Neuronal stem cell (in vitro differentiated cells): ENCODE measurements around the gene EEF1B2.
A peak's percentile ranks its signal among the peaks of the same experiment; 100 is the strongest.
"Not testable (repeated sequence)": the region's sequence is repeated elsewhere in the genome, so short reads cannot be mapped to it uniquely, and the experiment has no call there.

Source experiments
- DNase-seq: peaks from one replicate; pipeline ENCODE4 v3.0.0-alpha.2; 2013; ENCODE audit warnings: low spot score
- H2AFZ ChIP-seq: one replicate; pipeline ENCODE4 v1.6.1; 2013; ENCODE audit warnings: mild to moderate bottlenecking, low read length, inconsistent platforms
- H2AK5ac ChIP-seq: 2 replicates; pipeline ENCODE4 v1.6.1; 2013; ENCODE audit warnings: low read depth, mild to moderate bottlenecking, inconsistent platforms, low read length, moderate library complexity, mixed read lengths
- H2BK120ac ChIP-seq: 2 replicates; pipeline ENCODE4 v1.6.1; 2013; ENCODE audit warnings: low read depth, mild to moderate bottlenecking, inconsistent platforms, low read length, moderate library complexity, mixed read lengths
- H2BK12ac ChIP-seq: one replicate; pipeline ENCODE4 v1.6.1; 2013; ENCODE audit warnings: low read length, inconsistent platforms
- H2BK15ac ChIP-seq: 2 replicates; pipeline ENCODE4 v1.6.1; 2013; ENCODE audit warnings: mild to moderate bottlenecking, low read length, inconsistent platforms, mixed read lengths
- H2BK5ac ChIP-seq: one replicate; pipeline ENCODE4 v1.6.1; 2013; ENCODE audit warnings: inconsistent platforms, mild to moderate bottlenecking, low read length, moderate library complexity
- H3K14ac ChIP-seq: one replicate; pipeline ENCODE4 v1.6.1; 2013; ENCODE audit warnings: low read length, inconsistent platforms
- H3K18ac ChIP-seq: 2 replicates; pipeline ENCODE4 v1.6.1; 2013; ENCODE audit warnings: low read length, inconsistent platforms
- H3K23ac ChIP-seq: 2 replicates; pipeline ENCODE4 v1.6.1; 2013; ENCODE audit warnings: low read depth, mild to moderate bottlenecking, mixed read lengths, low read length, inconsistent platforms; ENCODE audit not compliant: poor library complexity
- H3K27ac ChIP-seq: replicated peaks from 3 replicates; pipeline ENCODE4 v1.5.1; 2013; ENCODE audit warnings: low read length, inconsistent platforms
- H3K27me3 ChIP-seq, 3 experiments: 2 replicates each; pipeline ENCODE4 v1.6.1; 2013; ENCODE audit warnings: low read length in 3 of 3, mild to moderate bottlenecking in 2 of 3, inconsistent platforms in 1 of 3, low read depth in 1 of 3, mixed read lengths in 1 of 3, moderate library complexity in 1 of 3; ENCODE audit not compliant: control insufficient read depth in 3 of 3, insufficient read depth in 3 of 3
- H3K36me3 ChIP-seq, 2 donors: replicated peaks in 1 of 2; 2 replicates each; pipeline ENCODE4 v1.6.1; 2013; ENCODE audit warnings: low read length in 2 of 2; ENCODE audit not compliant: control insufficient read depth in 2 of 2, insufficient read depth in 2 of 2
- H3K4ac ChIP-seq: 2 replicates; pipeline ENCODE4 v1.6.1; 2013; ENCODE audit warnings: inconsistent platforms, mild to moderate bottlenecking, low read length, moderate library complexity
- H3K4me1 ChIP-seq, 2 donors: 1 replicate in 1 of 2; 2 replicates in 1 of 2; pipeline ENCODE4 v1.6.1; 2013; ENCODE audit warnings: low read length in 2 of 2, low read depth in 1 of 2; ENCODE audit not compliant: control insufficient read depth in 2 of 2, insufficient read depth in 1 of 2
- H3K4me2 ChIP-seq: one replicate; pipeline ENCODE4 v1.6.1; 2013; ENCODE audit warnings: mild to moderate bottlenecking, low read length, inconsistent platforms; ENCODE audit not compliant: insufficient read depth, poor library complexity, severe bottlenecking
- H3K4me3 ChIP-seq, 2 donors: 2 replicates each; pipeline ENCODE4 v1.5.1; 2013; ENCODE audit warnings: low read length in 2 of 2, mild to moderate bottlenecking in 2 of 2, inconsistent platforms in 1 of 2, moderate library complexity in 1 of 2
- H3K79me1 ChIP-seq: one replicate; pipeline ENCODE4 v1.6.1; 2013; ENCODE audit warnings: low read depth, mild to moderate bottlenecking, inconsistent platforms, low read length, moderate library complexity
- H3K9ac ChIP-seq: one replicate; pipeline ENCODE4 v1.6.1; 2013; ENCODE audit warnings: mild to moderate bottlenecking, low read depth, low read length, inconsistent platforms; ENCODE audit not compliant: poor library complexity
- H3K9me3 ChIP-seq, 2 donors: replicated peaks in 1 of 2; 2 replicates each; pipeline versions ENCODE3 to v1.6.1; 2013; ENCODE audit warnings: low read length in 2 of 2, mild to moderate bottlenecking in 2 of 2, inconsistent platforms in 1 of 2, low read depth in 1 of 2, mixed read lengths in 1 of 2, moderate library complexity in 1 of 2; ENCODE audit not compliant: control insufficient read depth in 2 of 2, insufficient read depth in 1 of 2
- H4K8ac ChIP-seq: one replicate; pipeline ENCODE4 v1.6.1; 2013; ENCODE audit warnings: low read depth, mild to moderate bottlenecking, inconsistent platforms, low read length, moderate library complexity
- H4K91ac ChIP-seq: one replicate; pipeline ENCODE4 v1.6.1; 2013; ENCODE audit warnings: low read length, low read depth, mild to moderate bottlenecking, inconsistent platforms; ENCODE audit not compliant: poor library complexity
- WGBS, 2 donors: extraction: QIAGEN DNeasy Blood & Tissue Kit; methylation state at CpG; one replicate each; pipeline ENCODE4 v1.1.7; 2013; ENCODE audit warnings: missing lambda C conversion rate in 2 of 2, mixed read lengths in 1 of 2; ENCODE audit not compliant: insufficient read length in 2 of 2, insufficient replicate concordance in 1 of 2; ENCODE audit errors: extremely low coverage in 2 of 2; 5-methylcytosine and 5-hydroxymethylcytosine counted together

EEF1B2 gene

GRCh38 chr2:206173147-206173546 is 13.5 kb downstream of the EEF1B2 start:
- H3K4me1 ChIP-seq, result peaks cover 0 to 3% of the 10 kb centered on the region in 2 donors
- no peaks in the 10 kb centered on the region for H3K79me1 ChIP-seq
- no CpG with 5 or more reads among the region's 4 CpGs for WGBS, 2 donors
- H3K23ac ChIP-seq, result no peak overlapping the region
- no peak overlapping the region for H2AK5ac ChIP-seq
- H3K4me2 ChIP-seq, result no peak overlapping the region
- no peak overlapping the region for H4K8ac ChIP-seq
- H2AFZ ChIP-seq, result no peak overlapping the region
- H3K27me3 ChIP-seq, result no peaks in the 10 kb centered on the region
- no peak overlapping the region for H3K9ac ChIP-seq
- no peak overlapping the region for H2BK5ac ChIP-seq
- H2BK12ac ChIP-seq, result no peak overlapping the region
- H3K14ac ChIP-seq, result no peak overlapping the region
- no peak overlapping the region for H4K91ac ChIP-seq
- H3K4me3 ChIP-seq, result no peak overlapping the region
- no peak overlapping the region for H3K27ac ChIP-seq
- H3K4ac ChIP-seq, result no peak overlapping the region
- H2BK120ac ChIP-seq, result no peak overlapping the region
- H3K9me3 ChIP-seq, result peaks cover 2 to 5% of the 10 kb centered on the region in 2 donors
- H3K36me3 ChIP-seq, result no peaks in the 10 kb centered on the region
- DNase-seq, result no peak
- no peak overlapping the region for H3K18ac ChIP-seq
- H2BK15ac ChIP-seq, result no peak overlapping the region

DNA sequence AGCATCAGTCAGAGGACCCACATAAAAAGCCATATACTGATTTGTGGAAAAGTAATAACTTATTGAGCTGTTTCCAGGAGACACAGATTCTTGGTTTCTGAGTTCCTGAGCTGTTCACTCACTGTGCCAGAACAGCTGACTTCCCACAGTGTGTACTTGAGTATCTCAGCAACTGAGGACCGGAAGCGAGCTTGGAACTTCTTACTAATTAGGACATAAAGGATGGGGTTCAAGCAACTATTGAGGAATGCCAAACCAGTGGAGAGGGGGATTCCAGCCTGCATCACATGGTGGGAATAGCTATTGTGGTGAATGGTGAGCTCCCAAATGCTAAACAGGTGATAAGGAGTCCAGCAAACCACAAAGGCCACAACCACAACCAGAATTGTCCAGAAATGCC is 16.4 kb downstream of the EEF1B2 start:
- no peak overlapping the region for H3K18ac ChIP-seq
- H3K23ac ChIP-seq, result no peak overlapping the region
- no peaks in the 10 kb centered on the region for H3K27me3 ChIP-seq
- DNase-seq, result no peak
- H4K91ac ChIP-seq, result no peak overlapping the region
- WGBS, 2 donors, result no CpG with 5 or more reads among the region's 2 CpGs
- no peak overlapping the region for H3K14ac ChIP-seq
- H4K8ac ChIP-seq, result no peak overlapping the region
- no peak overlapping the region for H3K4me3 ChIP-seq
- no peak overlapping the region for H2BK12ac ChIP-seq
- no peak overlapping the region for H2AFZ ChIP-seq
- no peak overlapping the region for H3K4me2 ChIP-seq
- no peak overlapping the region for H2BK5ac ChIP-seq
- H3K4me1 ChIP-seq, result peaks cover 0 to 3% of the 10 kb centered on the region in 2 donors
- H3K4ac ChIP-seq, result no peak overlapping the region
- H2BK15ac ChIP-seq, result no peak overlapping the region
- H2AK5ac ChIP-seq, result no peak overlapping the region
- no peak overlapping the region for H3K27ac ChIP-seq
- no peaks in the 10 kb centered on the region for H3K79me1 ChIP-seq
- peaks cover 0 to 5% of the 10 kb centered on the region in 2 donors for H3K9me3 ChIP-seq
- no peak overlapping the region for H2BK120ac ChIP-seq
- H3K36me3 ChIP-seq, result no peaks in the 10 kb centered on the region
- H3K9ac ChIP-seq, result no peak overlapping the region

- Histone ChIP-seq H3K4ac (no peak overlapping the region), H2AFZ (peak overlapping the region; percentile 38), H3K4me2 (no peak overlapping the region), H3K14ac (no peak overlapping the region), H3K18ac (no peak overlapping the region), H3K4me3 (no peak overlapping the region), H2BK120ac (no peak overlapping the region), H2AK5ac (no peak overlapping the region), H2BK15ac (no peak overlapping the region), H3K4me1 (peaks cover 0 to 3% of the 10 kb centered on the region in 2 donors), H4K8ac (no peak overlapping the region), H3K23ac (no peak overlapping the region), H3K27ac (no peak overlapping the region), H4K91ac (no peak overlapping the region), H3K79me1 (no peaks in the 10 kb centered on the region), H3K9me3 (peaks cover 0 to 5% of the 10 kb centered on the region in 2 donors), H3K36me3 (no peaks in the 10 kb centered on the region), H3K9ac (no peak overlapping the region), H3K27me3 (no peaks in the 10 kb centered on the region), H2BK12ac (no peak overlapping the region), H2BK5ac (no peak overlapping the region)
- no CpG with 5 or more reads among the region's 3 CpGs for WGBS, 2 donors
- no peak for DNase-seq
Observed at GRCh38 chr2:206176901-206177300, 17.2 kb downstream of the EEF1B2 start.

DNA sequence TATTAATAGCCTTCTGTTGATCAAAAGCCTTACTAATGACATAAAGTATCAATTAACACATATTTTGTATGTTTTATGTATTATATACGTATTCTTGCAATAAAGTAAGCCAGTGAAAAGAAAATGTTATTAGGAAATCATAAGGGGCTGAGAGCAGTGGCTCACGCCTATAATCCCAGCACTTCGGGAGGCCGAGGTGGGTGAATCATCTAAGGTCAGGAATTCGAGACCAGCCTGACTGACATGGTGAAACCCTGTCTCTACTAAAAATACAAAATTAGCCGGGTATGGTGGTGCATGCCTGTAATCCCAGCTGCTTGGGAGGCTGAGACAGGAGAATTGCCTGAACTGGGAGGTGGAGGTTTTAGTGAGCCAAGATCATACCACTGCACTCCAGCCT is 21.8 kb downstream of the EEF1B2 start:
- H2AFZ ChIP-seq, H3K14ac ChIP-seq, H2BK120ac ChIP-seq, H3K79me1 ChIP-seq, H3K4me2 ChIP-seq, H2BK15ac ChIP-seq, H3K27ac ChIP-seq, H3K4me3 ChIP-seq, H3K23ac ChIP-seq, H3K27me3 ChIP-seq, H3K4me1 ChIP-seq, H3K9me3 ChIP-seq, DNase-seq, H3K4ac ChIP-seq, H3K18ac ChIP-seq, H3K9ac ChIP-seq, H4K91ac ChIP-seq, H2BK12ac ChIP-seq, H4K8ac ChIP-seq, H2BK5ac ChIP-seq, H3K36me3 ChIP-seq, H2AK5ac ChIP-seq: not testable (repeated sequence)
- WGBS, 2 donors, result no CpG with 5 or more reads among the region's 6 CpGs
